Measurements from ENCODE around the gene RESF1. TPM values are rescaled to one million over a fixed set of nuclear protein-coding genes. Genes with fewer than 3 reads are reported as not detected.

The RESF1 gene
- total and polyA plus RNA-seq, 2 experiments from 2014 or later = 134 to 313 TPM

Other genes with a start within 250 kb of the RESF1 start
- 12.3 and 12.6 TPM in 2 replicates for gene AMN1, start 230.4 kb upstream of the RESF1 start, total RNA-seq (2014; rRNA removed; shearing (Covaris generic))
- 14.1 and 17.7 TPM in 2 replicates for gene AMN1, start 230.4 kb upstream of the RESF1 start, polyA plus RNA-seq (2016; fragmentation: Nextera tagmentation; extraction: Ambion mirVana)
- 76.4 and 83.6 TPM in 2 replicates for gene BICD1, start 147.4 kb downstream of the RESF1 start, total RNA-seq (2014; rRNA removed; shearing (Covaris generic))
- gene BICD1, start 147.4 kb downstream of the RESF1 start, polyA plus RNA-seq (2016; fragmentation: Nextera tagmentation; extraction: Ambion mirVana) = 46.3 and 59.3 TPM in 2 replicates

All from GM23338 (cell line).